Epithelial cell of esophagus (primary cell): ENCODE measurements around the gene PUM2.
"Not testable (repeated sequence)": the region's sequence is repeated elsewhere in the genome, so short reads cannot be mapped to it uniquely, and the experiment has no call there.

Experiments
- DNase-seq: peaks from one replicate; pipeline ENCODE4 v3.0.0; 2010; ENCODE audit warnings: low read depth
- H3K4me3 ChIP-seq: 2 replicates; pipeline ENCODE4 v1.5.1; 2011; ENCODE audit warnings: mild to moderate bottlenecking, low read length, control low read depth
- CTCF ChIP-seq: IDR thresholded peaks from 2 replicates; pipeline ENCODE4 v1.5.1; 2011; ENCODE audit warnings: low read depth, mild to moderate bottlenecking, low read length, control low read depth, inconsistent platforms; ENCODE audit not compliant: insufficient read depth; ENCODE audit errors: missing control alignments

Gene PUM2

GRCh38 chr2:20368706-20369105 is 18.1 kb upstream of the PUM2 start:
- TF ChIP-seq CTCF = no peak
- DNase-seq = peak; percentile 58
- no peak overlapping the region for H3K4me3 ChIP-seq

DNA sequence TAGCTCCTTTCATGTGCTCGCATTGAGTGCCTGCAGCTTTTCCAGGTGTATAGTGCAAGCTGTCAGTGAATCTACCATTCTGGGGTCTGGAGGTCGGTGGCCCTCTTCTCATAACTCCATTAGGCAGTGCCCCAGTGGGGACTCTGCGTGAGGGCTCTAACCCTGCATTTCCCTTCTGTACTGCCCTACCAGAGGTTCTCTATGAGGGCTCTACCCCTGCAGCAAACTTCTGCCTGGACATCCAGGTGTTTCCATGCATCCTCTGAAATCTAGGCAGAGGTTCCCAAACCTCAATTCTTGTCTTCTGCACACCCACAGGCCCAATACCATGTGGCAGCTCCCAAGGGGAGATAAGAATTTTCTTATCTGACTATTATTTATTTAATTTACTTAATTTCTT is 17.3 kb upstream of the PUM2 start:
- DNase-seq, H3K4me3 ChIP-seq: not testable (repeated sequence)

DNA sequence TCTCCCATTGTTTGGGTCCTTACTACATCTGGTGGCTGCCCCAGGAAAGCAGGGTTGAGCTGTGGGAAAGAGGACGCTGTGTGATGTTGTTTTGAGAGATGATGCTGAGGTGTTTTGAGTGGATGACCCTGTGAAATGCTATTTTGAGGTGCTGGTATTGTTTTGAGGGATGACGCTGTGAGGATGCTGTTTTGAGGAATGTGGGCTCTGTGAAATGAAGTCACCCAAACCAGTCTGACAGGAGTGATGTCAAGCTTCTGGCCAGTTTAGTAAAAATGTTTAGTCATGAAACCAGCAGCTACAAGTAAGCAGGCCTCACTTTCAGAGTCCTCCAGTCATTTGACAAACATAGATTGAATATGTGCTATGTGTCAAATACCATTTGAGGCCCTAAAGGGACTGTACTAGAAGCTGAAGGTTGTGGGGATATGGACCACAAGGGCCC is 16.1 kb upstream of the PUM2 start:
- H3K4me3 ChIP-seq = no peak overlapping the region
- DNase-seq = peak; percentile 97
- no peak for TF ChIP-seq CTCF

- peak; percentile 91 for DNase-seq
- H3K4me3 ChIP-seq = no peak overlapping the region
- no peak for TF ChIP-seq CTCF
Observed at GRCh38 chr2:20365249-20365817, 14.7 kb upstream of the PUM2 start.

DNA sequence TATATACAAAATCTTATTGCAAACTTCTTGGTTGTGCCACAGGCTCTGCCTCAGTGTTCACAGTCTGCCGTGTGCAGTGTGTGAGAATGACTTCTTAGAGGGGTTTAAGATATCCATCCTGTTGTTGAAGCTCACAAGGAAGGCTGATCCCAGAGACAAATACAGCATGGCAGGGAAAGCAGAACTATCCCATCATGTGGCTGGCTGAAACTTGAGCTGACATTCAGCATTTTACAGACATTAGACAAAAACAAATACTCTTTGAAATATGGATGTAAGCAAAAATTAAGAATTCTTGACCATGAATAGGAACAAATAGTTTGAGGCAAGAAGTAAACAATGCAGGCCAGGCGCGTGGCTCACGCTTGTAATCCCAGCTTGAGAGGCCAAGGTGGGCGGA is 12.9 kb upstream of the PUM2 start:
- no peak overlapping the region for H3K4me3 ChIP-seq
- TF ChIP-seq CTCF = no peak
- no peak for DNase-seq

- H3K4me3 ChIP-seq = no peak overlapping the region
- TF ChIP-seq CTCF = no peak
- peak; percentile 84 for DNase-seq
Observed at GRCh38 chr2:20362701-20363435, 12.2 kb upstream of the PUM2 start.

GRCh38 chr2:20361893-20362292 is 11.2 kb upstream of the PUM2 start:
- peak; percentile 44 for DNase-seq
- no peak overlapping the region for H3K4me3 ChIP-seq
- TF ChIP-seq CTCF = no peak
